Lower leg skin (tissue), 3 donors: ENCODE measurements around the gene LNPK.

Experiments
- CTCF ChIP-seq, 3 donors: fragments of 450-650 bp; IDR thresholded peaks; one replicate each; pipeline ENCODE4 v1.5.1; 2016; ENCODE audit warnings: antibody characterized with exemption in 3 of 3, mild to moderate bottlenecking in 3 of 3, moderate library complexity in 2 of 3
- POLR2A ChIP-seq, 2 donors: fragments of 450-650 bp; IDR thresholded peaks; one replicate each; pipeline ENCODE4 v1.6.1; 2016 to 2017; ENCODE audit warnings: antibody characterized with exemption in 2 of 2, mild to moderate bottlenecking in 1 of 2, moderate library complexity in 1 of 2

GRCh38 chr2:175947073-175947472 is 55.0 kb downstream of the LNPK start:
- no peak for TF ChIP-seq CTCF (IDR thresholded peaks at IDR 0.05)
- no peak for TF ChIP-seq POLR2A (IDR thresholded peaks at IDR 0.05)
